CD4-positive, alpha-beta T cell treated with Interleukin-15 for 4 hours (primary cell): Measurements from ENCODE around the gene FERMT3.
"Not testable (repeated sequence)": the region's sequence is repeated elsewhere in the genome, so short reads cannot be mapped to it uniquely, and the experiment has no call there.

ENCODE experiments used
- DNase-seq: peaks from one replicate; pipeline ENCODE4 v3.0.0-alpha.2; 2020; ENCODE audit warnings: low spot score

FERMT3 gene

GRCh38 chr11:64206457-64207255, at the start of gene FERMT3:
FERMT3 (plus strand) TSS chr11:64206721; CDS start chr11:64207365, 644 bp downstream.
- DNase-seq, result peak; percentile 73

DNA sequence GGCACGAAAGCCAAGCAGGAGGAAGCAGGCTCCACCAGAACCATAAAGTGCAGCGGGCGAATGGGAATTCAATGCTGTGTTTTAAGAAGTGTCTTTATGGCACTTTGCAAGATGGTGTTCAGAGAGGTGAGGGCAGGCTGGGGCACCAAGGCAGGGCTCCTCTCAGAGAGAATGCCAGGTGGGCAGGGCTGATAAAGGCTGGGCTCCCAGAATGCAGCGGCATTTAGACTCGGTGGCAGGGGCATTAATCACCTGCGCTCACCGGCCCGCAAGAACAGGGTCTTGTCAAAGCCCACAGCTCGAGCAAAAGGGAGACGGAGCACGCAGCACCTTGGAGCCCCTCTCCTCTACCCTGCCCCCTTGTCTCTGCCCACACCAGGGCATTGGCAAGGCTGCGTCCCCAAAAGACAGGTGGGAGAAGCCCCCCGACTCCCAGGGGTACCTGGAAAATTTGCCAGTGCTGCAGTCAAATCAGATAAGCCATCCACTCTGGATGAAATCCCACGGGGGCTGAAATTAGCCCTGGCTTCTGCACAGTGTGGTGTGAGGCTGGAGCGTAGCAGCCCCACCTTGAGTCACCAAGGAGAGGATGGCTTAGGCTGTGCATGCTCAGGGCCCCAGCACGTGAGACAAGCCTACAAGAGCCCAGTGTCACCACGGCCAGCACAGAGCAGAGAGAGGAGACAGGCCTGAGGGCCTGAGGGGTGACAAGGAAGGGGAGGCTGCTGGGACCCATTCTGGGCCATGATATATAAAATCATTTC, 48.7 kb upstream of the FERMT3 start:
- DNase-seq, result no peak

- DNase-seq, result no peak
These were observed 45.5 kb upstream of the FERMT3 start for GRCh38 chr11:64161037-64161436.

- not testable (repeated sequence) for DNase-seq
These were observed 43.8 kb upstream of the FERMT3 start for GRCh38 chr11:64162769-64163168.

DNA sequence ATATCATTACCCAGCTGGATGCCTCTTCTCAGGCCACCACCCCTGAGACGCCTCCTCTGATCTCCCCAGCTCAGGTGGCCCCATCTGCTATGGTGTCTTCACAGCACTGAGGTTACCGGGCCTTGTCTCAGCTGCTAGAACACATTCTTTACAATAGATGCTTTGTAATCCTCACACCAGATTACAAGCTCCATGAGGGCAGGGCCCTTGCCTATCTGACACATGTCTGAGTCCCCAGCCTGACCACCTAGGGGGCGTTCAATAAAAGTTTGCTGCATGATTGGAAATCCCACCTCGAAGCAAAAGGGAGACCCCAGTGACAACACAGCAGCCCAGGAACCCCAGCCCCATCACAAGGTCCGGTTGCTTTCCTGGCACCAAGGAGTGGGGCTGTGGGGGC, 42.6 kb upstream of the FERMT3 start:
- no peak for DNase-seq

GRCh38 chr11:64164392-64165312, 41.9 kb upstream of the FERMT3 start:
- no peak for DNase-seq

- no peak for DNase-seq
These were observed 41.1 kb upstream of the FERMT3 start for GRCh38 chr11:64165481-64165841.

DNA sequence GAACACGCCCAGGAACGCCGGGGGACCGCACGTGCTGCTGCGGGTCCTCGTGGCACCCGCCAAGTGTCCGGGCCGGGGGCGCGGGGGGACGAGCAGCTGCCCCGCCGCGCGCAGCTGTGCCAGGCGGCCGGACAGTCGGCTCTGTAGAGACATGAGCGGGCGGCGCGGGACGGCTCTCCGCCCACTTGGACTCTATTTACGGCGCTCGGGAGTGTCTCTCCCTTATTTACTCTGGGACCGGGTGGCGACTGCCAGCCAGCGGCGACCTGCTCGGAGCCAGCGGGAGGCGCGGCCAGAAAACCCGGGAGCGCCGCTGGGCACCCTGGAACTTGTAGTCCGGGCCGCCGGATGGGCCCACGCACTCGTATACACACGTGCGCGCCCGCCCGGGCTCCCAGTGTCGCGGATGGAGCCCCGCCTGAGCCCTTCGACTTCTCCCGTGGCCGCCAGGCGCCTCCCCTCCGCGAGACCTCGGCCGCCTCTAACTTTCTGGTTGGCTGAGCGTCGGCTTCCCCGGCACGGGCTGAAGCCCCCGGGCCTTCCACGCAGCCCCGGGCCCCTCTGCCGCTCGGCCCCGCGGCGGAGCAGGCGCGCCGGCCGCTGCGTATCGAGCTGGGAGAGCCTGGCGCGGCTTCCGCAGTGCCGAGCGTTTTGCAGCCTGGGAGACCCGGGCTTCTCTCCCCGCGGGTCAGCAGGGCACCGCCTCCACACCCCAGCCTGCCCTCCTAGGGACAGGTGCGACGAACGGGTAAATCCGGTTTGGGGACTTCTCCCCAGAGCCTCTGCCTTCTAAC, 40.5 kb upstream of the FERMT3 start, which contains the start of gene MACROD1:
MACROD1 (minus strand) TSS at position 272 of the 794 bp plus-strand sequence; CDS start at position 153, 119 bp downstream.
- DNase-seq, result peak; percentile 77

- DNase-seq, result no peak
These were observed 36.1 kb upstream of the FERMT3 start for GRCh38 chr11:64170419-64170818.

- no peak for DNase-seq
These were observed 32.7 kb upstream of the FERMT3 start for GRCh38 chr11:64173616-64174355.

- no peak for DNase-seq
These were observed 29.8 kb upstream of the FERMT3 start for GRCh38 chr11:64176751-64177150.

DNA sequence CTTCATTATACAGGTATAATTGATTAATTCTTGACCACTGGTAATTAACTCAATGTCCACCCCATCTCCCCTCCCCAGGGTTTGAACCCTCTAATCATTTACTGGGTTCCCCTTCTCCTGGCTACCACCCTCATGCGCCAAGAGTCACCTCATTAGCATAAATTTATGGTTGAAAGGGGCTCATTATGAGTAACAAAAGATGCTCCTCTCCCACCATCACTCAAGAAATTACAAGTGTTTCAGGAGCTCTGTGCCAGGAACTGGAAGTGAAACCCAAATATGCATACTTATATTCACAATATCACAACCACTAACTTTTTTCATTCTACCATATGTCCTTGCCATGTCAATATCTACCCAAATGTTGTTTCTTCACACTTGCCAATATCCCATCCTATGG, 28.3 kb upstream of the FERMT3 start:
- DNase-seq, result no peak

DNA sequence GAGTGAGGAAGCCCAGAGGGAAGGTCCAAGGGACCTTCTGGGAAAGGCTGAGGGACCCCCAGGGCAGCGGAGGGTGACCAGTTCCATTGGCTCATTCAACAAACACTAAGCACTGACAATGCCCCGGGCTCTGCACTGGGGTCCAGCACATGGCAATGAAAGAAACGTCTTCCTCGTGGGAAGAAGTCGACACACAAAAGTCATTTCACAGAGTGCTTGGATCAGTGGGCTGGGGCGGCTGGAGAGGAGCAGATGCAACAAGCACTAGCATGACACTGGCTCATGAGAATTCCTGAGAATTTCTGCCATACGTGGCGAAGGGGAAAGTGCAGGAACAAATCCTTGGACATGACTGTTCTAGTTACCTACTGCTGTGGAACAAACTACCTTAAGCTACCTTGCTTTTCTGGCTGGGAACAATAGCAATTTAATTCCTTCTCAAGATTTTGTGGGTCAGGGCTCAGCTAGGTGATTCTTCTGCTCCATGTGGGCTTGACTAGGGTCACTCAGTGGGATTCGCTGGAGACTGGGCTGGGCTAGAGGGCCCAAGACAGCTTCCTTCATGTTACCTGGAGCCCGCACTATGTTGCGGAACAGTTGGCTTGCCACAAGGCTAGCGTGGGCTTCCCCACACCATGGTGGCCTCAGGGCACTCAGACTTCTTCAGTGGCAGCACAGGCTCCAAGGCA, 27.4 kb upstream of the FERMT3 start:
- no peak for DNase-seq

DNA sequence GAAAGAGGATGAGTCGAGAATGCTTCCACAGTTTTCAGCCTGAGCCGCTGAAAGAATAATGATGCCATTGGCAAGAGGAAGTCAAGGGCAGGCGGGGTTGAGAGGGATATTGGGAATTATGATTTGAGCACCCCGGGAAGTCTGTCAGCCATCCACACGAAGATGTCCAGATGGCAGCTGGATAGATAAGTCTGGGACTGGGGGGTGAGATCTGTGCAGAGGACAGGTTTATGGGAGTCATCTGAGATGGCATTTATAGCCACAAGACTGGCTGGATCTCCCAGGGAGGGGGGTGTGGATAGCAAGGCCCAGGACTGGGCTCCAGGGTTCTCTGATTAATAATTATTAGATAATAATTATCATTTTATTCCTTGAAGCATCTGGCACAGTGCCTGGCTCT, 25.6 kb upstream of the FERMT3 start:
- no peak for DNase-seq

DNA sequence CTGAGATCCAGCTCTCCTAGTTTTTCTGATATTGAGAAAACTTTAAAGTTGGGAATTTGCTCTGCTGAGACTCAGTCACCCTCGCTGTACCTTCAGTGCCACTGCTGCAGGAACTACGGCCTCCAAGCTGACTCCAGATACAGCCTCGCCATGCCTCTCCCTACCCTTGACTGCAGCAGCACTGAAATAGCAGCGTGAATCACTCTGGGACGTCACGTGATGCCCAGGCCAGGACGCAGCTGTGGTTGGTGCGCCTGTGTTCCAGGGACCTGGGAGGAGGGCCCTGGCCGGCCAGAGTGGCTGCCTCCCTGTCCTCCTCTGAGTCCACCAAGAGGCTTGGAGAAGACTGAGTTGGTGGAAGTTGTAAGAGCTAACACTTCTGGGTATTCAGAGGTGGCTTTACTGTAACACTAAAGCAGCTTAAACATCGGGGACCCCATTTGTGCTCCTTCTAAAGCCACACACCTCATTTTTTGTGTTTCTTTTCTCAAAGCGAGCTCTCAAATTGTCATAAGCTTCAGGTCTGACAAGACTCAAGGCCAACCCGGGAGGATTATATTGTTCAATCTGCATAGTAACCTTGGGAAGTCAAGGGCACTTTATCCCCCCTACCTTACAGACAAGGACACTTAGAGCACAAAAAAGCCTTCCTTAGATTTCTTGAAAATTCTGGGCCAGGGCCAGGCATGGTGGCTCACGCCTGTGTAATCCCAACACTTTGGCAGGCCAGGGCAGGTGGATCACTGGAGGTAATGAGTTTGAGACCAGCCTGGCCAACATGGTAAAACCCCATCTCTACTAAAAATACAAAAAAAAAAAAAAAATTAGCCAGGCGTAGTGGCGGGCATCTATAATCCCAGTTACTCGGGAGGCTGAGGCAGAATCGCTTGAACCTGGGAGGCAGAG, 24.8 kb upstream of the FERMT3 start:
- DNase-seq, result peak; percentile 38

GRCh38 chr11:64183890-64184289, 22.6 kb upstream of the FERMT3 start:
- DNase-seq, result no peak

DNA sequence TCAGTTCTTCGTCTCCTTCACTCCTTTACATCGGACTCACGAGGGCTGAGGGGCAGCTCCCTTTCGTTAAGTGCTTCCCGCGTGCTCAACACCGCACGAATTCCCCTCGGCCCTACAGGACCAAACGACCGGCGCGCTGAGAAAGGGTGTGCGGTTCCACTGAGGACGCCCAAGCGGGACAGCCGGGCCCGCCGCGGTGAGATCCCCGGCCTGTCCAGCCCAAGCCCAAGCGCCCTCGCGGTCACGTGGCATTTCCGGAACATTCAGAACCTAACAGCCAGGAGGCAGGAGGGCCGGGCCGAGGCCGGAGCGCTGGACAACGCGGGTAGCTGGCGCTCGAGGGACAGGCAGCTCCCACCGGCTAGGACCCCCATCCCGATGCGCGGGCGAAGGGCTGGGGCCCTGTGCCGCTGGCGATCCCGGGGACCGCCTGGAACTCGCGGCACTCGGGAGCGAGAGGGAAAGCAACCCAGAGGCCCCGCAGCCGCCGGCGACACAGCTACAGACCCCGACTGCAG, 21.3 kb upstream of the FERMT3 start:
- DNase-seq, result no peak

DNA sequence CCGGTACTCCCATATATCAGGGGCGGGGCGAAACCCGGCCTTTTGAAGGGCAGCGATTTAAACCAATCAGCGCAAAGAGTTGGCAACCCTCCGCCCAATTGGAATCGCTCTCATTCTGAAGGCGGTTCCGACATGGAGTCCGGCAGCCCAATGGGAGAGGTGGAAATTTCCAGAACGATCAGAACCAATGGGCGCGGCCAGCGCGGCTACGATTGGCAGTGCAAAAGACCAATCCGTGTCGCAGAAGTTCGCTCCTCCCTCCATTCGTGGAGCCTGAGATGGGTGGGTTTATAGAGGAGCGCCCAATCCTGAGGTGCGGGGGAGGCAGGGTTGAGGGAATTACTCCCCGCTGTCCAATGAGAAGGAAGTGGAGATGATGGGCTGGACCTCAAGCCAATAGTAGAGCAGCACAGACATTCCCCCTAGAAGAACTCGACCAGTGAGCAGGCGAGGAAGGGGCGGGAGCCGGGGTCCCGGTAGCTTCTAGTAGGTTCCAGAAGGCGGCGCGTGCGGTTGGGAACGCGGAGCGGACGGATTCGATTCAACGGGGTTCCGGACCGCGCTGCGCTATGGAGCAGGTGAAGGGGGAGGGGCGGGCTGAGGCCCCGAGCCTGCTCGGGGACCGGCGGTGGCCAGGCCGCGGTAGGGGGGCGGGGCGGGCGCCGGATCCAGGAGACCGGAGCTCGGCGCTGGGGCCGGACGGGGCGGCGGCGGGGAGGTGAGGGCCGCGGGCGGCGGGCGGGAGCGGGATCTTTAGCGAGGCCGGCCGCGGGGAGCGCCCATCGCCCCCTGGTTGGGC, 20.6 kb upstream of the FERMT3 start, which contains the start of gene STIP1:
STIP1 (plus strand) TSS at position 479 of the 799 bp plus-strand sequence; CDS start at position 570, 91 bp downstream.
- DNase-seq, result peak; percentile 100
